Bronchial epithelial cell (primary cell): Measurements from ENCODE around the gene DEFB119. TPM values are rescaled to one million over a fixed set of nuclear protein-coding genes. Genes with fewer than 3 reads are reported as not detected.

ENCODE experiments used
- DNase-seq: peaks from one replicate; pipeline ENCODE4 v3.0.0-alpha.2; 2010; ENCODE audit warnings: low read depth
- FAIRE-seq: peaks from 2 replicates; lab custom pipeline; 2011; peaks lifted over from hg19 to GRCh38; lab: Jason Lieb, UNC
- H3K27me3 ChIP-seq: 2 replicates; pipeline ENCODE4 v1.5.1; 2011; ENCODE audit warnings: low read length; ENCODE audit not compliant: control insufficient read depth, insufficient read depth
- H3K36me3 ChIP-seq: 2 replicates; pipeline ENCODE4 v1.5.1; 2011; ENCODE audit warnings: low read length; ENCODE audit not compliant: control insufficient read depth, insufficient read depth
- H3K4me3 ChIP-seq: 2 replicates; pipeline ENCODE4 v1.5.1; 2011; ENCODE audit warnings: mild to moderate bottlenecking, low read depth, low read length, control low read depth
- total RNA-seq: library from RNA; depleted of rRNA; stranded (reverse); fragments of >200 nt; gene quantifications from 2 replicates; pipeline ENCODE4 v1.2.1, GENCODE V29; 2014
- TF ChIP-seq, protein P1 (sequence below): IDR thresholded peaks from 2 replicates; pipeline ENCODE4 v1.5.1; 2011; ENCODE audit warnings: mild to moderate bottlenecking, moderate library complexity, low read length, control low read depth, inconsistent platforms; ENCODE audit not compliant: insufficient read depth, severe bottlenecking

The DEFB119 gene
- total RNA-seq, 1 donor from 2014 or later: not detected

DNA sequence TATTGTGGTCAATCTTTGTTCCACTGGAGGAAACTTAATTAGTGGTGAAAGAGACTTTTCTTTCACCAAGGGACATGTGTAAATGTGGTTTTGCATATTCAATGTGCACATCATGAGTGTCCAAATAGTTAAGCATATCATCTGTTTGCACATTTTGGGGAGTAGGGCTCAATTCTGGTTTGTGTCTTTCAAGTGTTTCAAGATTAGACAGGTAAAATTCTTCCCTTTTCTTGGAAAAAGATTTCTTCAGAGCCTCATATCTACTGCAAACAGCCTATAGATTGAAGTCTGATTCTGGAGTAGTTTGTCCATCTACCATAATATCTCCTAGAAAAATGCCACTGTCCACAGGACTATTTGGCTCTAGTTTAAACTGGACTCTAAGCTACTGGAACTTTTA, 48.9 kb downstream of the DEFB119 start:
- DNase-seq (no peak), FAIRE-seq (no peak)
- TF ChIP-seq, protein P1, sequence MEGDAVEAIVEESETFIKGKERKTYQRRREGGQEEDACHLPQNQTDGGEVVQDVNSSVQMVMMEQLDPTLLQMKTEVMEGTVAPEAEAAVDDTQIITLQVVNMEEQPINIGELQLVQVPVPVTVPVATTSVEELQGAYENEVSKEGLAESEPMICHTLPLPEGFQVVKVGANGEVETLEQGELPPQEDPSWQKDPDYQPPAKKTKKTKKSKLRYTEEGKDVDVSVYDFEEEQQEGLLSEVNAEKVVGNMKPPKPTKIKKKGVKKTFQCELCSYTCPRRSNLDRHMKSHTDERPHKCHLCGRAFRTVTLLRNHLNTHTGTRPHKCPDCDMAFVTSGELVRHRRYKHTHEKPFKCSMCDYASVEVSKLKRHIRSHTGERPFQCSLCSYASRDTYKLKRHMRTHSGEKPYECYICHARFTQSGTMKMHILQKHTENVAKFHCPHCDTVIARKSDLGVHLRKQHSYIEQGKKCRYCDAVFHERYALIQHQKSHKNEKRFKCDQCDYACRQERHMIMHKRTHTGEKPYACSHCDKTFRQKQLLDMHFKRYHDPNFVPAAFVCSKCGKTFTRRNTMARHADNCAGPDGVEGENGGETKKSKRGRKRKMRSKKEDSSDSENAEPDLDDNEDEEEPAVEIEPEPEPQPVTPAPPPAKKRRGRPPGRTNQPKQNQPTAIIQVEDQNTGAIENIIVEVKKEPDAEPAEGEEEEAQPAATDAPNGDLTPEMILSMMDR: no peak
- H3K27me3 ChIP-seq: no peaks in the 10 kb centered on the region
- H3K36me3 ChIP-seq: no peaks in the 10 kb centered on the region
- H3K4me3 ChIP-seq: no peak overlapping the region

DNA sequence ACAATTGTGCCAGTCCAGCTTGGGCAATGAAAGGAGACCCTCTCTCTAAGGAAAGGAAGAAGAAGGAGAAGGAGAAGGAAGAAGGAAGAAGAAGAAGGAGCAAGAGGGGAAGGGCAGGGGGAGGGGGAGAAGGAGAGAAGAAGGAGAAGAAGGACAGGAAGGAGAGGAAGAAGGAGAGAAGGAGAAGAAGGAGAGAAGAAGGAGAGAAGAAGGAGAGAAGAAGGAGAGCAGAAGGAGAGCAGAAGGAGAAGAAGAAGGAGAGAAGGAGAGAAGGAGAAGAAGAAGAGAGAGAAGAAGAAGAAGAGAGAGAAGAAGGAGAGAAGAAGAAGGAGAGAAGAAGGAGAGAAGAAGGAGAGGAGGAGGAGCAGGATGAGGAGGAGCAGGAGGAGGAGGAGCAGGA, 59.5 kb downstream of the DEFB119 start:
- DNase-seq (no peak), FAIRE-seq (no peak)
- Histone ChIP-seq H3K4me3 (no peak overlapping the region), H3K36me3 (no peaks in the 10 kb centered on the region), H3K27me3 (no peaks in the 10 kb centered on the region)
- TF ChIP-seq, protein P1: no peak

Other genes with a start within 250 kb of the DEFB119 start
- not detected in 2 replicates for gene DEFB115, start 132.9 kb downstream of the DEFB119 start, total RNA-seq
- gene DEFB116, start 82.0 kb downstream of the DEFB119 start, total RNA-seq: not detected in 2 replicates
- not detected in 2 replicates for gene DEFB118, start 22.0 kb downstream of the DEFB119 start, total RNA-seq
- not detected in 2 replicates for gene DEFB121, start 15.6 kb upstream of the DEFB119 start, total RNA-seq
- gene DEFB123, start 50.0 kb upstream of the DEFB119 start, total RNA-seq: not detected in 2 replicates
- not detected in 2 replicates for gene DEFB124, start 84.5 kb upstream of the DEFB119 start, total RNA-seq
- gene REM1, start 84.7 kb upstream of the DEFB119 start, total RNA-seq: not detected in 2 replicates
- gene HM13, start 123.9 kb upstream of the DEFB119 start, total RNA-seq: 46.9 and 52.9 TPM in 2 replicates
- 426 and 930 TPM in 2 replicates for gene ID1, start 214.7 kb upstream of the DEFB119 start, total RNA-seq
- gene COX4I2, start 247.3 kb upstream of the DEFB119 start, total RNA-seq: not detected in 2 replicates